Neuronal stem cell (in vitro differentiated cells): Measurements from ENCODE around the gene ABCA7.

Experiments used
- DNase-seq: peaks from one replicate; pipeline ENCODE4 v3.0.0-alpha.2; 2013; ENCODE audit warnings: low spot score
- H2AFZ ChIP-seq: one replicate; pipeline ENCODE4 v1.6.1; 2013; ENCODE audit warnings: mild to moderate bottlenecking, low read length, inconsistent platforms
- H2AK5ac ChIP-seq: 2 replicates; pipeline ENCODE4 v1.6.1; 2013; ENCODE audit warnings: low read depth, mild to moderate bottlenecking, inconsistent platforms, low read length, moderate library complexity, mixed read lengths
- H2BK120ac ChIP-seq: 2 replicates; pipeline ENCODE4 v1.6.1; 2013; ENCODE audit warnings: low read depth, mild to moderate bottlenecking, inconsistent platforms, low read length, moderate library complexity, mixed read lengths
- H2BK12ac ChIP-seq: one replicate; pipeline ENCODE4 v1.6.1; 2013; ENCODE audit warnings: low read length, inconsistent platforms
- H2BK15ac ChIP-seq: 2 replicates; pipeline ENCODE4 v1.6.1; 2013; ENCODE audit warnings: mild to moderate bottlenecking, low read length, inconsistent platforms, mixed read lengths
- H2BK5ac ChIP-seq: one replicate; pipeline ENCODE4 v1.6.1; 2013; ENCODE audit warnings: inconsistent platforms, mild to moderate bottlenecking, low read length, moderate library complexity
- H3K14ac ChIP-seq: one replicate; pipeline ENCODE4 v1.6.1; 2013; ENCODE audit warnings: low read length, inconsistent platforms
- H3K18ac ChIP-seq: 2 replicates; pipeline ENCODE4 v1.6.1; 2013; ENCODE audit warnings: low read length, inconsistent platforms
- H3K23ac ChIP-seq: 2 replicates; pipeline ENCODE4 v1.6.1; 2013; ENCODE audit warnings: low read depth, mild to moderate bottlenecking, mixed read lengths, low read length, inconsistent platforms; ENCODE audit not compliant: poor library complexity
- H3K27ac ChIP-seq: replicated peaks from 3 replicates; pipeline ENCODE4 v1.5.1; 2013; ENCODE audit warnings: low read length, inconsistent platforms
- H3K27me3 ChIP-seq, 3 experiments: 2 replicates each; pipeline ENCODE4 v1.6.1; 2013; ENCODE audit warnings: low read length in 3 of 3, mild to moderate bottlenecking in 2 of 3, inconsistent platforms in 1 of 3, low read depth in 1 of 3, mixed read lengths in 1 of 3, moderate library complexity in 1 of 3; ENCODE audit not compliant: control insufficient read depth in 3 of 3, insufficient read depth in 3 of 3
- H3K36me3 ChIP-seq, 2 donors: replicated peaks in 1 of 2; 2 replicates each; pipeline ENCODE4 v1.6.1; 2013; ENCODE audit warnings: low read length in 2 of 2; ENCODE audit not compliant: control insufficient read depth in 2 of 2, insufficient read depth in 2 of 2
- H3K4ac ChIP-seq: 2 replicates; pipeline ENCODE4 v1.6.1; 2013; ENCODE audit warnings: inconsistent platforms, mild to moderate bottlenecking, low read length, moderate library complexity
- H3K4me1 ChIP-seq, 2 donors: 1 replicate in 1 of 2; 2 replicates in 1 of 2; pipeline ENCODE4 v1.6.1; 2013; ENCODE audit warnings: low read length in 2 of 2, low read depth in 1 of 2; ENCODE audit not compliant: control insufficient read depth in 2 of 2, insufficient read depth in 1 of 2
- H3K4me2 ChIP-seq: one replicate; pipeline ENCODE4 v1.6.1; 2013; ENCODE audit warnings: mild to moderate bottlenecking, low read length, inconsistent platforms; ENCODE audit not compliant: insufficient read depth, poor library complexity, severe bottlenecking
- H3K4me3 ChIP-seq, 2 donors: 2 replicates each; pipeline ENCODE4 v1.5.1; 2013; ENCODE audit warnings: low read length in 2 of 2, mild to moderate bottlenecking in 2 of 2, inconsistent platforms in 1 of 2, moderate library complexity in 1 of 2
- H3K79me1 ChIP-seq: one replicate; pipeline ENCODE4 v1.6.1; 2013; ENCODE audit warnings: low read depth, mild to moderate bottlenecking, inconsistent platforms, low read length, moderate library complexity
- H3K9ac ChIP-seq: one replicate; pipeline ENCODE4 v1.6.1; 2013; ENCODE audit warnings: mild to moderate bottlenecking, low read depth, low read length, inconsistent platforms; ENCODE audit not compliant: poor library complexity
- H3K9me3 ChIP-seq, 2 donors: replicated peaks in 1 of 2; 2 replicates each; pipeline versions ENCODE3 to v1.6.1; 2013; ENCODE audit warnings: low read length in 2 of 2, mild to moderate bottlenecking in 2 of 2, inconsistent platforms in 1 of 2, low read depth in 1 of 2, mixed read lengths in 1 of 2, moderate library complexity in 1 of 2; ENCODE audit not compliant: control insufficient read depth in 2 of 2, insufficient read depth in 1 of 2
- H4K8ac ChIP-seq: one replicate; pipeline ENCODE4 v1.6.1; 2013; ENCODE audit warnings: low read depth, mild to moderate bottlenecking, inconsistent platforms, low read length, moderate library complexity
- H4K91ac ChIP-seq: one replicate; pipeline ENCODE4 v1.6.1; 2013; ENCODE audit warnings: low read length, low read depth, mild to moderate bottlenecking, inconsistent platforms; ENCODE audit not compliant: poor library complexity
- WGBS, 2 donors: extraction: QIAGEN DNeasy Blood & Tissue Kit; methylation state at CpG; one replicate each; pipeline ENCODE4 v1.1.7; 2013; ENCODE audit warnings: missing lambda C conversion rate in 2 of 2, mixed read lengths in 1 of 2; ENCODE audit not compliant: insufficient read length in 2 of 2, insufficient replicate concordance in 1 of 2; ENCODE audit errors: extremely low coverage in 2 of 2; 5-methylcytosine and 5-hydroxymethylcytosine counted together

Gene ABCA7

GRCh38 chr19:1102407-1103131 is 62.7 kb downstream of the ABCA7 start:
- no peak overlapping the region for H4K91ac ChIP-seq
- H3K27me3 ChIP-seq = no peaks in the 10 kb centered on the region
- no peak overlapping the region for H3K4me3 ChIP-seq
- DNase-seq = no peak
- H3K79me1 ChIP-seq = peaks cover 14% of the 10 kb centered on the region
- H2AK5ac ChIP-seq = peak overlapping the region; percentile 81
- H3K14ac ChIP-seq = peak overlapping the region; percentile 38
- no peak overlapping the region for H2AFZ ChIP-seq
- no peak overlapping the region for H2BK12ac ChIP-seq
- no CpG with 5 or more reads among the region's 17 CpGs for WGBS, 2 donors
- H3K4ac ChIP-seq = no peak overlapping the region
- peaks cover 19 to 22% of the 10 kb centered on the region in 2 donors for H3K36me3 ChIP-seq
- peak overlapping the region; percentile 57 for H3K18ac ChIP-seq
- H4K8ac ChIP-seq = no peak overlapping the region
- no peak overlapping the region for H2BK5ac ChIP-seq
- peak overlapping the region; percentile 44 for H3K9ac ChIP-seq
- H3K23ac ChIP-seq = no peak overlapping the region
- peak overlapping the region; percentile 94 for H2BK15ac ChIP-seq
- H3K4me1 ChIP-seq = peaks cover 14 to 34% of the 10 kb centered on the region in 2 donors
- no peak overlapping the region for H3K27ac ChIP-seq
- H3K9me3 ChIP-seq = no peaks in the 10 kb centered on the region
- H3K4me2 ChIP-seq = no peak overlapping the region
- H2BK120ac ChIP-seq = peak overlapping the region; percentile 72

GRCh38 chr19:1103132-1103707 is 63.3 kb downstream of the ABCA7 start:
- Histone ChIP-seq H3K4ac (no peak overlapping the region), H3K27ac (peak overlapping the region; percentile 61), H2BK5ac (no peak overlapping the region), H2AK5ac (no peak overlapping the region), H3K4me2 (peak overlapping the region; percentile 48), H3K4me1 (peaks cover 14 to 30% of the 10 kb centered on the region in 2 donors), H3K79me1 (peaks cover 14% of the 10 kb centered on the region), H4K91ac (no peak overlapping the region), H2AFZ (peak overlapping the region; percentile 74), H2BK15ac (no peak overlapping the region), H3K27me3 (no peaks in the 10 kb centered on the region), H2BK12ac (no peak overlapping the region), H3K14ac (no peak overlapping the region), H3K36me3 (peaks cover 20 to 26% of the 10 kb centered on the region in 2 donors), H4K8ac (no peak overlapping the region), H3K4me3 (peak overlapping the region in 1 of 2 donors; percentile 35), H3K18ac (peak overlapping the region; percentile 38), H3K9me3 (no peaks in the 10 kb centered on the region), H3K9ac (no peak overlapping the region), H3K23ac (no peak overlapping the region), H2BK120ac (peak overlapping the region; percentile 72)
- no CpG with 5 or more reads among the region's 20 CpGs for WGBS, 2 donors
- DNase-seq = no peak

- Histone ChIP-seq H3K9ac (peak within 1 kb of the TSS; percentile 95), H3K27ac (peak within 1 kb of the TSS; percentile 97), H3K27me3 (no peaks in the 10 kb centered on the region), H2AFZ (peak within 1 kb of the TSS; percentile 82), H4K8ac (no peak within 1 kb of the TSS), H3K18ac (peak within 1 kb of the TSS; percentile 100), H3K9me3 (no peaks in the 10 kb centered on the region), H2BK5ac (peak within 1 kb of the TSS; percentile 98), H3K4me1 (peaks cover 14 to 25% of the 10 kb centered on the region in 2 donors), H3K4me3 (peak within 1 kb of the TSS; percentile 72 to 96), H3K79me1 (peaks cover 16% of the 10 kb centered on the region), H3K23ac (peak within 1 kb of the TSS; percentile 94), H2BK12ac (no peak within 1 kb of the TSS), H4K91ac (no peak within 1 kb of the TSS), H3K4me2 (peak within 1 kb of the TSS; percentile 93), H3K14ac (no peak within 1 kb of the TSS), H2AK5ac (peak within 1 kb of the TSS; percentile 99), H2BK15ac (peak within 1 kb of the TSS; percentile 94), H2BK120ac (peak within 1 kb of the TSS; percentile 87), H3K4ac (no peak within 1 kb of the TSS), H3K36me3 (peaks cover 20 to 26% of the 10 kb centered on the region in 2 donors)
- WGBS, 2 donors = no CpG with 5 or more reads among the region's 75 CpGs
- DNase-seq = peak; percentile 100
These were observed 63.9 kb downstream of the ABCA7 start, which contains the start of gene GPX4 for GRCh38 chr19:1103708-1104310. Gene GPX4 (plus strand): TSS chr19:1103994. CDS start chr19:1104044, 50 bp downstream.
